GM20431 (cell line): ENCODE measurements around the gene TBC1D10A.

Experiments used
- in situ Hi-C: fragments of 300-500 bp; cut with MseI, MboI; formaldehyde crosslinking; loops from one replicate; pipeline ENCODE4 v1.15.0; 2020; ENCODE audit warnings: low sequenced_read_pairs; ENCODE audit not compliant: unreplicated experiment

TBC1D10A gene

DNA sequence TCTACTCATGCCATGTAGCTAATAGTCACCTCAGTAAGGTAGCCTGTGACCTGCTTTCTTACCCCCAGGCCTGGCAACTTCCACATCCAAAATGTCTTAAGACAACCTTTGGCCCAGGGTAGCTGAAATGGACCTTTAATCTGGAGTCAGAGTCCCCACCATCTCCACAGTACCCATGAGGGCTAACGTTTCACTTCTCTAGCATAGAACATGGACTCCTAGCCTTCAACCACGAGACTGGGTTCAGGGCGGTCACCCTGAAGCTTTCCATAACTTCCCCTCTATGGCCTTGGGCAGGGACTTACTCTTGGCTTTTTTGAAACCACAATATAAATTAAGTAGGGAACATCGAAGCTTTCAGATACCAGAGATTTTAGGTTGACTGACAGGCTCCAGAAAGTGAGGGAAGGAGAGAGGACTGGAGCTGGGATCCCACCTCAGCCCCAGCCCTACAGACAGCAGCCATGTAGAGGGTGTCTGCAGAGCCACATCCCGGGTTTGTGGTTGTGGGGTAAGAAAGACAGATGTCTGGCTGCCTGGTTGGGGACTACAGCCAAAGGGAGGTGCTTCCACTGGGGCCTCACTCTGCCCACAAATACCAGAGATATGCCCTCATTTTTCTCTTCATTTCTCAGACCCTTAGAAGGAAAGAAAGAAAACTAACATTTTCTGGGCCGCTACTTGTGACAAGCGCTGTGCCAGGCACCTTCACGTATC lies 2.6 kb downstream of the TBC1D10A start:
- in situ Hi-C loops = no loop called here

DNA sequence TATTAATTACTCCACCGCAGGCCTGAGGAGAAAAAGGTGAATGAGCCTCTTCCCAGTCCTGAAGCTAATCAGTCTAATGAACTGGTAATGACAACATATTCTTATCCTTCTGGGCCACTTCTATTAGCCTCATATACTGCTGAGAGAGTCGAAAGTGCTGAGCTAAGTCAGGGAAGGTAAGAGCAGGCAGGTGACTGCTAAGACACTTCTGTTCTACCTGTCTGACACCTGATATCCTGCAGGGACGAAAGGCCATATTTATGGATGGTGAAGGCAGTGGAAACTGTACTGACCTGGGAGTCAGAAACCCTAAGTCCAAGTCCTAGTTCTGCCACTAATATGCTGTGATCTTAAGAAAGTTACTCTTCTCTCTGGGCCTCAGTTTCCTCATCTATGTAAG lies 3.5 kb downstream of the TBC1D10A start:
- in situ Hi-C loops = no loop called here

DNA sequence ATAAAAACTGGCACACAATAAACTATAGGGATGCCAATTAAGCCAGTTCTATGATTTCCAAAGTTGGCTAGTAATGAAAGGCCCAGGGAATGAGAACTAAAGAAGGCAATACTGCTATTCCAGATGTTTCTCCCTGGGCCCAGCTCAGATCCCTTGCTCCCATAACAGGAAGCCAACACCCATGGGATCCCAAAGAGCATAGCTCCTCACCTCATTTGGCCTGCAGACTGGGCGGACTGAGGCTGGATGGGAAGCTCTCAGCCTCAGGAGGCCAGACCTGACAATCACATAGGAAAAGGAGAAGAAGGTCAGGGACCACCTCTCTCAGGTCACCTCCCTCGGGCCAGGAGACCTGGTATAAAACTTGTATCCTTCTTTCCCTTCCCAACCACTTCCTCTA lies 5.3 kb downstream of the TBC1D10A start:
- in situ Hi-C loops = no loop called here

DNA sequence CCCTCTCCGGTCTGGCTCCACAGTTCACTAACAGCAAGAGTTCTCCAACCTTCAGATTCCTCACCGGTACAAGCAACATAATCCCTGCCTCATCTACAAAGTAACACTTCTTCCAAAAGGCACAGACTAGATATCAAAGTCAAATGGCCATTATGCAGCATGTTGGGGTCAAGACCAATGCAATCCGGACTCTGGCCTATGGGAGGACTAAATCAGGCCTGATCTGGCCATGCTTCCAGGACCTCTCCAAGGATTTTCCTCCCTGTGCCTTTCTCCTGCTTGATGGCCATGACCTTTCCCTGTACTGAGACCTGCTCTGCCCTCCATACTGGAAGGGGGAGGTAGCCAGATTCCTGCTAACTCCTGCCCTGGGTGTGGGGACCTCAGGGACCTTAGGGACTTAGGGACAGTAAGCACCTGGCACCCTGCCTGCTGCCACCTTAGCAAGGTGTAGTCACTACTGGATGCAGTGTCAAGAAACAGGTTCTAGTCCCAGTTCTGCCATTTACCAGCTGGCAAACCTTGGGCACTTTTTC lies 6.7 kb downstream of the TBC1D10A start:
- in situ Hi-C loops = no loop called here

DNA sequence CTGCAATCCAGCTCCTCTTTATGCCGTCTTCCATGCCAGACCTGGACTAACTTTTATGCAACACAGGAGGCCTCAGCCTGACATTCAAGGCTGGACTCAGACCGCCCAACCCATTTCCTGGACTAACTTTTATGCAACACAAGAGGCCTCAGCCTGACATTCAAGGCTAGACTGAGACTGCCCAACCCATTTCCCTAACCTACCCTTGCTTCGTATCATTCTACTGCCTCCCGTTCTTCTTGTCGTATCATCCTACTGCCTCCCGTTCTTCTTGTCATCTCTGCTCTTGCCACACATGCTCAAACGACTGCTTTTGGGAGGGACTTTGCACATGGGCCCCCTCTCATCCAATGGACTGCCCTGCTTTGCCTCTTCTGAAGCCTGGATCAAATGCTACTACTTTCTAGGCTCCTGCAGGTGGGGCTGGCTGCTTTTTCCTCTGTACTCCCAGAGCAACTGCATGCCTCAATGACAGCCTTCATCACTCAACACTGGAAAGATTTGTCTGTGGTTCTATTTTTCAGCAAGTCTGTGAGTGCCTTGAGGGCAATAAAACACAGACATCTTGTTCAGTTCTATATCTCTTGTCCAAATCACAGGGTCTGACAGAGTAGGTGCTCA lies 7.8 kb downstream of the TBC1D10A start:
- in situ Hi-C loops = no loop called here

DNA sequence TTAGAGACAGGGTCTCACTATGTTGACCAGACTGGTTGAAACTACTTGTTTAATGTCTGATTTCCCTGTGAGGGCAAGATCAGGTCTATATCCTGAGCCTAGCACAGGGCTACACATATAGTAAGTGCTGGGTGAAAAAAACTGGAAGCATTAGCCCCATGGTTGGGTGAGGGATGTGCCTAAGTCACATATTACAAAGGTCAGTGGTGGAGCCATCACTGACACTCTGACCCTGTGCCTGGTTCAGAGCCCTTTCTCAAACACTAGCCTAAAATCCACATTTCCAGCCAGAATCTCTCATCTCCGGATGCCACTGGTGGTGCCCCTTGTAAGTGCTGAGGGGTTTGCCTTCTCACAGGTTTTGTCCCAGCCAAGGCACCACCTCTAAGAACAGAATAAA lies 9.0 kb downstream of the TBC1D10A start:
- in situ Hi-C loops = no loop called here

DNA sequence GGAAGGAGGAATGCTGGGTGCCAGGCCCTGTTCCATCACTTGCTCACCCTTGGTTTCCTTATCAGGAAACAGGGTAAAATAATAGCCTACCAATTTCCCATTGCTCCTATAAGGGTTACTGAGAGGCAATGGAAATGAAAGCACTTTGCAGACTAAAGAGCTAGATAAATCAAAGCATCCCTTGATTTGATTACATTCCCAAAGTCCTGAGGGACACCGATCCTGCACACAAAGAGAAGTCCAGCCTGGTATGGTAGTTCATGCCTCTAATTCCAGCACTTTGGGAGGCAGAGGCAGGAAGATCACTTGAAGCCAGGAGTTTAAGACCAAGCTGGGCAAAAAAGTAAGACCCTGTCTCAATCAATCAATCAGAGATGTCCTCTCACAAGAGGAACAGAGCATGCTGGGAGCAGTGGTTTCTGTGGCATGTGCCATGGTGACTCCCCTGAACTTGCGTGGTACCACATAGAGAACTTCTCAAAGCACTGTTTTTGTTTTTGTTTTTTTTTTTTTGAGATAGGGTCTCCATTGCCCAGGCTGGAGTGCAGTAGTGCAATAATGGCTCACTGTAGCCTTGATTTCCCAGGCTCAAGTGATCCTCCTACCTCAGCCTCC lies 10.7 kb downstream of the TBC1D10A start:
- in situ Hi-C loops = no loop called here

DNA sequence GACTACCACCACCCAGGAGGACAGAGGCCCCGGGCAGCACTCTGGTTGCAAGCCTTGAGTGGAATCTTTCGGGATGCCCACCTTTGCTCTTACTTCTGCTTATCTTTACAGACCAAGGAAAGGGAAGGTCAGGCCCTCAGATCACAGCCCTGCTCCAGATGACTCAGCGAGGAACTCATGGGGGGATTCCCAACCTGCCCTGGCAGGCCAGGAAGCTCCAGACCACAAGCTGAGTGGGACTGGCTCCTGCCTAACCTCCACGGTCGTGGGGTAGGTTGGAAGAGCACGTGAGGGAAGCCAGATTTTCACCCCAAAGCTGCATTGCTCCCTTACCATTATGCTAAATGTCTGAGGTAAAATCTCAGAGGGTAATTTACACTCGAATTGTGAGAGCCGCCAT lies 11.8 kb downstream of the TBC1D10A start:
- in situ Hi-C loops = no loop called here

DNA sequence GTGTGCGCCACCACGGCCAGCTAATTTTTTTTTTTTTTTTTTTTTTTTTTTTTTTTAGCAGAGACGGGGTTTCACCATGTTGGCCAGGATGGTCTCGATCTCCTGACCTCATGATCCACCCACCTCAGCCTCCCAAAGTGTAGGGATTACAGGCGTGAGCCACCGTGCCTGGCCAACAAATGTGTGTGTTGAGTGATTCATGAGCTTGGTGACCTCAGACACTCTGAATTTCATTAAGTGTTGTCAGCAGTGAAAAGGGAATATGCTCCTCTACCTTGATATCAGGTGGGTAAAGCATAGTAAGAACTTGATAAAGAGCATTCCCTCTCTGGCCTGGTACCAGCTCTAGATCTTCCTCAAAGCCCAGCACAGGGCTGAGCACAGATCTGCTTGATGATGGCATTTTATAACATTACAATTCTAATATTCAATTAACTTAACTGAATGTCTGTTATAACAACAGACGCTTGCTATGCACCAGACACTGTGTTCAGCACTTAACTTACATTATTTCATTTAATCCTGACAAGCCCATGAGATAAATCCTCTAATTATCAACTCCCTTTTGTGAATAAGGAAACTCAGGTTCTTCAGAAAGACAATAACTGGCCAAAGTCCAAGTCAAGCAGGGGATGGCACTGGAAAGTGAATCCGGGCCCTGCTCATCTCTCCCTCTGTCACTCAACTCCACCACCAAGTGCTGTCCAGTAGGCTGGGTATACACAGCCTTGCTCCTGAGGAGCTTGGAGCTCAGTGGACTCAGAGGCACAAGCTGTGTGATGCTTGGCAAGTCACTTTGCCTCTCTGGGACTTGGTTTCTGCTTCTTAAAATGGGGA lies 13.0 kb downstream of the TBC1D10A start:
- in situ Hi-C loops = no loop called here

DNA sequence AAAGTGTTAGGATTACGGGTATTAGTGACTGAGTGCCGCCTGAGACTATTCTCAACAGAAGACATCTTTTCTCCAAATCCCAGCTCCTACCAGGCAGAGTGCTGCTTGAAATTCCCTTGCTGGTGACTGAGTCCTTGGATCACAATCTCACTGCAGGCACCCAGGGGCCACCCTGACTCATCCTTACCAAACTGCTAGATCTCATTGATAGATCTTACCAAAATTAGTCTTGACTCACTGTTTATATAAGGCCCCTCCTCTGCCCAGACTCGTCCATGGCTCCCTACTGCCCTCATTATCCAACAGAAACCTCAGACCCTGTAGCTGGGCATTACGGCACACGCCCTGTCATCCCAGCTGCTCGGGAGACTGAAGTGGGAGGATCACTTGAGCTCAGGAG lies 14.7 kb downstream of the TBC1D10A start:
- in situ Hi-C loops = no loop called here

DNA sequence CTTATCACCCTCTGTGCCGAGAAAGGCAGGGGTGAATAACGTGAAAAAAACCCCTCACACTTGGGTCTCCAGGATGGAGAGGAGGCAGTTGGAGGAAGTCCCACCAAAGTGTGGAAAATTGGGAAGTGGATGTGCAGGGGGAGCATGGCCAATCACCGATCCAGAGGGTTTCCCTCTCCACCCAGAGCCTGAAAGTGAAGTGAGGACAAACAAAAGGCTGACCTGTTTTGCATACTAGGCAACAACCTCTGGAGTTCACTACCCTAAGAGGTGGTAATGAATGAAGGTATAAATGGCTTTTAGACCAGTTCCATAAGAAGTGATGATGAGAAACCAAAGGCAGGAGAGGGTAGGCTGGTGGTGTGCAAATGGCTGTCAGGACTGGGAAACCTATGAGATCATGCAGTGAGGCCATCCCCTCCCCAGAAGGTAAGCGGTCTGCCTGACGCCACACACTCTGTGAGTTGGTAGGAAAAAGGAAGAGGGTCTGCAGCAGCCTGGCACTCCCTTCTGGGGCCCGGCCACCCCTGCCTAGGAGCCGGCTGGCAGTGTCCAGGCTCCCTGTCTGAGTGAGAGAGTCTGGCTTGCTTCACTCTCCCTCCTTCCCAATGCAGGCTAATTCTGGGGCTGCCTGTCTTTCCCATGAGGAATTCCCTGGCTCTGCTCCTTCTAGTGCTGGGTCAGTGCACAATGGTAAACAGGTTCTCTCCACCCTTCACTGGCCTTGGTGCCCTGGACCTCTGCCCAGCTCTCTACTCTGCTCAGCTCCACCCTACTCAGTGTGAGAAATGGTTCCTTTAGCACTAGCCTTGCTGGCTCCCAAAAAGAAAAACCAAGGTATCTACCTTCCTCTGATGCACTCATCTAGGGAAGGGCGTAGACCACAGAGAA lies 15.6 kb downstream of the TBC1D10A start:
- in situ Hi-C loops = no loop called here

DNA sequence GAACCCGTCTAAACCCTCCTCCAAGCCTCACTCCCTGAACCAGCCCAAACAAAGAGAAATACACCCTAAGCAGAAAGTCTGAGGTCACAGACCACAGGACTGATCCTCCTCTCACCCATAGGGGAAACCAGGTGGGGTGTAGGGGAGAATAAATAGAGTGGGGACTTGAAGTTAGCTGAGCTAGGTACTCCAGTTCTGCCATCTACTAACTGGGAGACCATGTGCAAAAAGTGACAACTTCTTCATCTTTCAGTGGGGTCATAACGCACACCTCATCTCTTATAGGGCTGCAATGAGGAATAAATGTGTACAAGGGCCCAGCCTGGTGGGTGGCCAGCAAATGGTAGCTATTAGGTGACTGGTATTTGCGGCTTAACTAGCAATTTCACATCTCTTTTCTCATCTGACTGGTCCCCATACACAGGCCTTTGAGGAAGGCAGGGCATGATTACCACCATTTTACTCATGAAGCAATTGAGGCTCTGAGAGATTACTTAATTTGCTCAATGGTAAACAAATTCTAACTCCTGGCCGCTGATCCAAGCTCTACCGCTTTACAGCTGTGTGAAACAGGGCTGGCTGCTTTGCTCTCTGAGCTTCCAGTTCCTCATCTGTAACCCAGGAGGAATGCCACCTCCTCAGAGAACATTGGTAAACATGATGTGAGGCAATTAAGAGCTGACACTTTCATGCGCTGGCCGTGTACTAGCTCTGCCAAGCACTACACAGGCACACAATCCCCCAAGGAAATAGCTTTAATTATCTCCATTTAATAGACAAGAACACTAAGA lies 16.6 kb downstream of the TBC1D10A start:
- in situ Hi-C loops = no loop called here

DNA sequence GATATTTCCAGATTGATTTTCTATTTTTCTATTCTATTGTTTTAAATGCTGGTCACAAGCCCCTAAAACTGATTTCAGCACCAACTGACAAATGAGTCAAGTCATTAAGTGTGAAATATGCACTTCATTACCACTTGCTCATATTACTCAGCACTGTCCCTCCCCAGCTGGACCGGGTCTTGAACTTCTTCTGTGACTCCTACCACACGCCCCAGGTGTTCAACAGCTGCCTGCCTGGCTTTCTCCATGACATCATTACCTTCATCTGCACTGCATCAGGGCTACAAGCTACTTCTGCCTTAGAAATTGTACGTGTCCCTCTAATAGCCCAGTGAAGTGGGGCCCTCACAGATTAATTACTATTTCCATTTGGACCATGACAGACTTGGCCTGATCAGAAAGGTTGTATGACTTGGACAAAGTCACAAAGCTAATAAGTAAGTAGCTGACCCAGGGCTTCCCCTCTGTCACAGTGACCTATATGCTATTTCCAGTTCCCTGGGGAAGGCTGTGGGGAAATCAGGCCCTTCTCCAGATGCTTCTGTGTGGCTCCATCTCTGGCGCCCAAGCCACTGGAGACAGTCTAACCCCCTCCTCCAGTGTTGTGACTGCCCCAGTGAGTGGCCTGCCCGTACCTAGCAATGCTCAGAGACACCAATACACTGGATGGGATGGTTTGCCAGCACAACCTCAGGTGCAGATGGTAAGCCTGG lies 18.1 kb downstream of the TBC1D10A start:
- in situ Hi-C loops = no loop called here

DNA sequence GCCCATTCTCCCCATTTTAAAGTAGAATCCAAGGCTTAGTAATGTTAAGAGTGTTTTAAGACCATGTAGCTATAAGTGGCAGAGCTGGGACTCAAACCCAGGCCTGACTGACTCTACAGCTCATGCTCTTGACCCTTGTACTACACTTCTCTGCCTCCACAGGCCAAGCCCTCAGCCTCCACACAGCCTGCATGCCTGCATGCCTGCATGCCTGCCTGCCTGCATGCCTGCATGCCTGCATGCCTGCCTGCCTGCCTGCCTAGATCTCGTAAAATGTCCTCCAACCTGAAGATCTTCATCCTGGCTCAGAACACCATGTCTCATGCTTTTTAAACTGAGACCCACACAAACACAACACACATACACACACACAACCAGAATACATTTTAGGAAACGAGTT lies 18.6 kb downstream of the TBC1D10A start:
- in situ Hi-C loops = no loop called here

DNA sequence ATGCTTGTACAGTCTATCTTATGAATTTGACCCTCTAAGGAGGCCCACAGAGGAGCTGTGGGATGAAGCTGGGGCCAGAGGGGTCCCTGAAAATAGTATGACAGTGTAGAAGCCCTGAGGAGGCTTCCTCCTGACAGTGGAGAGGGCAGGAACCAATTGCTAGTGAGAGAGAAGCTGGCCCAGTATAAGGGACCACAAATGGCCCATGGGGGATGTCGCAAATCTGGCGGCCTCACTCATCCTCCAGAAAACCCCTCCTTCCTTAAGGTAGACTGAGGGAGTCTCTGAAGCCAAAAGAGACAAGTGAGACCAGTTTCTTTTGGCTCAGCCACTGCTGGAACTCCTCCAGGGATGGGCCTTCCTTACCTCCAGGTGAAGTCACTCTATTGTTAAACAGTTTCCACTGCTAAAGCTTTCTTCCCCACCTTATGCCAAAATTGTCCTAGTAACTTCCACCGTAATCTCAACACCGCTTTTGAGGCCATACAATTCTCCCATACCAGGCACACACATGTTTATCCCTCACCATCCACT lies 19.6 kb downstream of the TBC1D10A start:
- in situ Hi-C loops = no loop called here

DNA sequence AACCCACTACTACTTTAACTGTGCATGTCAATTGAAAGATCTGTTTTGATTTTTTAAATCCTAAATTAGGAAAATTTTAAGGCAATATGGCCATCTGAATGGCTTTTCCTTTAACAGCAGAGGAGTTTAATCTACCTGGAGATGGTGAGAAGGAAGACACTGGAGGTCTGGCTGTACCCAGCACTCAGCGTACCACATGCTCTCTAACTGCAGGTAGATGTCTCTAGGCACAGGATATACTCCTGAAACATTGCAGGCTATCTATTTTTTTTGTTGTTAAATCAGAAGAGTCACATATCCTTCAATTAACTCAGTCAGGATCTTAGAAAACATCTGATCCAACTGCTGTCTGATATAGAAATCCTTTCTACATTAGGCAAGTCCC lies 20.1 kb downstream of the TBC1D10A start:
- in situ Hi-C loops = no loop called here

DNA sequence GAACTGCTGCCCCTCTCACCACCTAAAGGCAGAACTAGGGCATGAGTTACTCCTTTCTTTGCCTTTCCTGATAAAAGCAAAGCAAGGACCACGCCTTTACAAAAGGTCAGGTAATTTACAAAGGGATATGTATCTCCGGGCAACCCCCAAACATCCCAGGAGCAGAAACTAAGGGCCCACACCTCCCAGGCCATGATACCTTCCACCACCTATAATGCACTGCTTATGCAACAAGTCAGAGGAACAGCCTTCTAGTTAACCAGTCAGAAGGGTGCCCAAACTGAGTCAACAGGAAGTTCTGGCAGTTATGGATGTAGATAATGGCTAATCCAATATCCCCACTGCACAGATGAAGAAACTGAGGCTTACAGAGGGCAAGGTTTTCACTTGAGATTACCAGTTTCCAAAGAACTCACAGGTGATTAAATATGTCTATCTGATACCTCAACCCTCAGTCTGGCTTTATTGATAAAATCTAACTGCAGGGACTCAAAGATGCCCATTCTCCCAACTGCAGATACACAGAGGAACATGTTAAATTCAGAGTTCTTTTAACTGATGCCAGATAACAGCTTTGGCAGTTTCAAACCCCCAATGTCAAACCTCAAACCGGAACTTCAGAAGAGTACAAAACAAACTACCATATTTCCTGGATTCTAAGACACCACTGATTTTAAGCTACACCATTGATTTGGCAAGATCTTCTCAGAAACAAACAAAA lies 20.7 kb downstream of the TBC1D10A start:
- in situ Hi-C loops = no loop called here
